Stimulated activated CD4-positive, alpha-beta T cell treated with anti-CD3 and anti-CD28 coated beads, Interleukin-2, amount 100 ng/mL, for 48 hours (primary cell): ENCODE data around the gene PHTF2.
"Not testable (repeated sequence)": the region's sequence is repeated elsewhere in the genome, so short reads cannot be mapped to it uniquely, and the experiment has no call there.

Source experiments
- DNase-seq, 2 donors: peaks; one replicate each; pipeline ENCODE4 v3.0.0-alpha.2; 2020

The PHTF2 gene

DNA sequence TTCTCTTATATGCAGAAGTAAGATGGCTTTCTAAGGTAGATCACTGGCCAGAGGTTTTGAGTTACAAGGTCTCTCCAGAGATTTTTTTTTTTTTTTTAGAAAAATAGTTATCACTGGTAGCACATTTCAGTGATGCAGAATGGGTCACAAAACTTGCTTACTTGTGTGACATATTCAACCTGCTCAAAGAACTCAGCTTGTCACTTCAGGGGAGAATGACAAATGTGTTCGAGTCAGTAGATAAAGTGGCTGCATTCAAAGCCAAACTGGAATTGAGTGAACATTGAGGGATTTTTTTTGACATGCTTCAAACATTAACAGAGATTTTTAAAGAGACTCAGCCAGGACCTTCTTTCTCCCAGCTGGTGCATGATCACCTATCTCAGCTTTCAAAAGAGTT lies 33.4 kb downstream of the PHTF2 start:
- DNase-seq: no peak

DNA sequence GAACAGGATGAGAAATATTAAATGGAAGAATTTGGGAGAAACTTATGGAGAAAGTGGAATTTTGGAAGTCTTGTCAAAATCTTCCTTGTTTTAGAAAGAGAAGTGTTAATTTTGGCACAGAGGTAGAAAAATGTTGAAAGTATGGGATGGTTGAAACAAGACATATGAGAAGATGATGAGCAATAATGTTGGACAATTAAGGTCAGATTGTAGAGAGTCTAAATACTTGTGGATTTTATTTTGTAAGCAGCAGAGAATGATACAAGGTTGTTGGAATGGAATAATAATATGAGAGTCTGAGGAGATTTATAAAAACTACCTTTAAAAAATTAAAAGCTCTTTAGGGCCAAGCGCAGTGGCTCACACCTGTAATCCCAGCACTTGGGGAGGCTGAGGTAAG lies 34.6 kb downstream of the PHTF2 start:
- DNase-seq: no peak

DNA sequence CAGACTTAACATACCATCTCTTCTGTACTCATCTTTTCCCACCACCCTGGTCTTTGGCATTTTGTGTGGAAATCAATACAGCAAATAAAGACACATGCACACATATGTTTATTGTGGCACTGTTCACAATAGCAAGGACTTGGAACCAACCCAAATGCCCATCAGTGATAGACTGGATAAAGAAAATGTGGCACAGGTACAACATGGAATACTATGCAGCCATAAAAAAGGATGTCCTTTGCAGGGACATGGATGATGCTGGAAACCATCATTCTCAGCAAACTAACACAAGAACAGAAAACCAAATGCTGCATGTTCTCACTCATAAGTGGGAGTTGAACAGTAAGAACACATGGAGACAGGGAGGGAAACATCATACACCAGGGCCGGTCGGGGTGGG lies 37.9 kb downstream of the PHTF2 start:
- DNase-seq: not testable (repeated sequence)

DNA sequence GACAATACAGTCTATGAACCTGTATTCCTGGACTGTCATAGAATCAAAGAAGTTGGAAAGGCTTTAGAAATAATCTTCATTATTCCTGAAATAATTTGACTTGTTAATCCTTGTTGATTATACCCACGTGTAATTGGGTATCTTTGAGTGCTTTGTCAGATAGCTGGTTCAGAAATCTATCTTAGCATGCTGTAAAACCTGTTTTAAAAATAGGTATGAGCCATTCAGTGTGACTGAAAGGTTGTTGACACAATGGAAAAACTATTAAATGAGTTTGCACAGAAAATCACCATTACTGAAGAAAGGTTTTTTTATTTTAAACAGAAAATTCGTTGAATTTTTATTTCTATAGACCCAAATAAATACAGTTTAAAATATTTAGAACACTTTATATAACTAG lies 38.7 kb downstream of the PHTF2 start:
- no peak for DNase-seq

DNA sequence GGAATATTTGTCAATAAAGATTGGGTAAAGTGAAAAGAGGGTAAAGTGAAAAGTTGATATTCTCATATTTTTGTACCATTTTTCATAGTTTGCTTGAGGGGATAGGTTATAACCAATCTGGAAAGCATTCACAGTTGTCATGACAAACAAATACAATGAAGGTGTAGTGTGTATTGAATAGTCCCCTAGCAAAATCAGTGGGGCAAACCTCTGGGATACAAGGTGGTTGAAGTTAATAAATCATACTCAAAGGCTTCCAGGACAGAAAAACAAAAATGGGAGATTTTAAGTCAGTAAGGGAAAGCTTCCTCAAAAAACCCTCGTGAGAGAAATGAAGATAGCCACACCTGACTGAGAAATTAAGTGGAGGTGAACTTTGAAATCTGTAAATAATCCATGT lies 39.4 kb downstream of the PHTF2 start:
- DNase-seq: no peak

DNA sequence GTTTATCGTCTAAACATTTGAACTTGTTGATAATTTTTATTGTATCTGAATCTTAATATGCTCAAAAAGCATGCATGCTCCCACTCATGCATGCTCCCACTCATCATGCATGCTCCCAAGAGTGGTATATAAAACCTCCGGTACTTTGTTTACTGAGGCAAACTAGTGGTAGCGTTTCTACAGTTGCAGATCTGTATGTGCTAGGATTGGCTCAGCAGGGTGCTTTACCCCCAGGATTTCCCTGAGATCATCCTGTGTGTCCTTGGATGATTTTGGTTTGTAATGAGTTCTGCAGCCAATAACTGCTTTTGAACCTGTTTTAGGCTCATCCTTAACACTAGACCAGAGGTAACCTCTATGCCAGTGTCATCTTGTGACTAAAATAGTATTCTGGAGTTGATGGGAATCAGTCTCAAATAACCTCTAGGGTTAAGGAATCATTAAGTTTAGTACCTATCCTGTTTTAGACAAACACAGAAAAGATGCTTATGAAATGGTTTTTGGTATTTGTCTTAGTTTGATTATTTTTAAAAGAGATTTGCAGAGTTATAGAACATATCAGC lies 40.4 kb downstream of the PHTF2 start:
- DNase-seq: no peak

DNA sequence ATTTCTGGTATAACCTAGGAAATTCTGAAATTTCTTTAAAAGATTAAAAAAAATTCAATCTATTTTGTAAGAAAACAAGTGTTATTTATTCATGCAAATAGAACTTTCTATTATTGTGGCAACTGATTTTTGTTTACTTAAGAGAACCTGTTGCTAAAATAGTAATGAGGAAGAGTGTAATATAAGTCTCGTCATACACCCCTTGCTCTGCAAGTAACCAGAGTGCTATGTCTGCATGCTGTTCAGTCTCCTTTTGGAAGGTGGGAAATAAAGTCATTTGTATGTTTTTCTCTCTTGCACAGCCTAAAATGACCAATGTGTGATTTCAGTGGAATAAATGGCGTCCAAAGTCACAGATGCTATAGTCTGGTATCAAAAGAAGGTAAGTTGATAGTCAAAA lies 41.3 kb downstream of the PHTF2 start:
- DNase-seq: no peak

DNA sequence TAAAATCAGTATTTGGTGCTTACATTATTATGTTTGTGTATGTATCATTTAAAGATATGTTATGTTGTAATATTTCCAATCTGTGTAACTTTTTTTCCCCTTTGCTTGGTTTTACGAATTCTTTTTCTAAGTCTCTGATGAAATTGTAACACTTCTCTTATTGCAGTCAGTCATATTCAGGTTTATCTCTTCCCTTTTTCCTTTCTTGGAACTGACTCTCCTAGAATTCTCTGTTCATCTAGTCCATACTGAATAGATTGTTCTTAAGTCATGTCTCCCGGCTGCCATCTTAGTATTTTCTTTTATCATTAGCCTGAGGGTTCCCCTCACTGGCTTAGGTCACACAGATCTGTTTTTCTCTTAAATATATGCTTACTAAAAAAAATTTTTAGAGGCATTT lies 44.6 kb downstream of the PHTF2 start:
- no peak for DNase-seq

DNA sequence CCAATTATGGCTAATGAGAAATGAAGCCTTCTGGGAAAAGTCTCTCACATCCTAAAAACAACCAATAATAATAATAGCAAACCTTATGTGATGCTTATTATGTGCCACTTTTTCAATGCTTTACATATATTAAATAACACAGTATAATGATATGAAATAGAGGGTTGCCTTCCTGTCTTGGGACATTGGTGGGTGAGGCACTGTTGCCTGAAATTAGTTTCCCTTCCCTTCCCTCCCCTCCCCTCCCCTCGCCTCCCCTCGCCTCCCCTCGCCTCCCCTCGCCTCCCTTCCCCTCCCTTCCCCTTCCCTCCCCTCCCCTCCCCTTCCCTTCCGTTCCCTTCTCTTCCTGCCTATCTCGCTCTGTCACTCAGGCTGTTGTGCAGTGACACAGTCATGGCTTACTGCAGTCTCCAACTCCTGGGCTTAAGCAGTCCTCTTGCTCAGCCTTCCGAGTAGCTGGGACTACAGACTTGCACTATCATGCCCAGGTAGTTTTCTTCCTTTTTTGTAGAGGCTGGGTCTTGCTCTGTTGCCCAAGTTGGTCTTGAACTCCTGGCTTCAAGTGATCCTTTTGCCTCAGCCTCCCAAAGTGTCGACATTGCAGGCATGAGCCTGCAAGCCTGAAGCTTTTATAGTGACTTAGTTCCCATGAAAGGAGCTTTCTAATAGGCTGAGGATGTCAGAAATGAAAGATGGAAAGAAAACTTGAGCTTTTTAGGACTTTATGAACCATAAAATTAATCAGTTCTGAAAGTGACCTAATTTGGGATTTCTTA lies 47.9 kb downstream of the PHTF2 start:
- DNase-seq: no peak

DNA sequence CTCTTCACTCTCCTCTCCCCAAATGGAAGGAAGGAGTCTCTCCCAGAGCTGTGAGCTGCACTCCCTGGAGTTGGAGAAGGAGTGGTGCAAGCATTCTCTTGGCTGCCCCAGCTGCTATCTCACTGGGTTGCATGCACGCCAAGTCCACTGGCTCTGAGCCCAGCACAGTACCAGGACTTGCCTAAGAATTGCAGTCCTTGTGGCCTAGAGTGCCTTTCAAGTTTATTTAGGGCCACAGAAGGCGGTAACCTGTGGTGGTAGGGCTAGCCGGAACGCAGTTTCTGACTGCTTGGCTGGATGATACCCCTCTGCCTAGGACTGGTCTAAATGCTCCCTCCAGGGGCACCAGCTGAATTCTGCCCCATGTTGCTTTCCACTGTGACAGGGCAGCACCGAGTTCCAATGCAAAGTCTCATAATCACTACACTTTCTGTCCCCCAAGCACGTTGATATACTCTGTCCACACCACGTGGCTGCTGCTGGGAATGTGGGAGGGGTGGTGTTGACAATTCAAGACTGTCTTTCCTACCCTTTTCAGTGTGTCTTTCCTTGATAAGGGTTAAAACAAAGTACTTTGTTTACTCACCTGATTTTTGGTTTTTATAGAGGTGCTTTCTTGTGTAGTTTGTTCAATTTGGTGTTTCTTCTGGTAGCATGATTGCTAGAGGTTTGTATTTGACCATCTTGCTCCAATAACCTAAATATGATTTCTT lies 57.0 kb downstream of the PHTF2 start:
- DNase-seq: no peak

DNA sequence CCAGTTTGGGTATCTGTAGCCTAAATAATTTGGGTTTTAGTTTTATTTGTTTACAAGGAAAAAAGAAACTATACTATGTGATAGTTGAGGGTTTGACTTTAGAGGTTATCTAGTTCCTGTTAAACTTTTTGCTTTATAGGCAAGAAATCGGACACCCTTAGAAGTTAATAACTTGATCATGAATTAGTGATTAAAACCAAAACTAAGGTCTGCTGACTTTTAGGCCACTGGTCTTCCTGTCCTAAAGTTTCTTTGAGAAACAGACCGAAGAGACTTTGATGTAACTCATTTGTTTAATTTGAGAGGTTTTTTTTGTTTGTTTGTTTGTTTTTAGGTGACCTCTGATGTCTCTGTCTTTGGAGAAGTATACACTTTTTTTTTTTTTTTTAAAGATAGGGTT lies 59.7 kb downstream of the PHTF2 start:
- DNase-seq: no peak

DNA sequence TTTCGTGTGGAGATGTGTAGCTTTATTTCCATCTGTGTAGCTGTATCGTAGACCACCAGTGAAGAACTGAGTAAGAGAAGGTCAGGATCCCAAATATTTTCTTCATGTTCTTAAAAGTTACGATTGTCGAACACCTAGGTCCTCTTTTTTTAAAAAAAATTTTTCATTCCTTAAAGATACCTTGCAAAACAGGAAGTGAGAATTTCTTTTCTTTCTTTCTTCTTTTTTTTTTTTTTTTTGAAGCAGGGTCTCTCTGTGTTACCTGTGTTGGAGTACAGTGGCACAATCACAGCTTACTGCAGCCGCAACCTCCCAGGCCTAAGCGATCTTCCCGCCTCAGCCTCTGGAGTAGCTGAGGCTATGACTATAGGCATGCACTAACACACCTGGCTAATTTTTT lies 60.8 kb downstream of the PHTF2 start:
- no peak for DNase-seq

DNA sequence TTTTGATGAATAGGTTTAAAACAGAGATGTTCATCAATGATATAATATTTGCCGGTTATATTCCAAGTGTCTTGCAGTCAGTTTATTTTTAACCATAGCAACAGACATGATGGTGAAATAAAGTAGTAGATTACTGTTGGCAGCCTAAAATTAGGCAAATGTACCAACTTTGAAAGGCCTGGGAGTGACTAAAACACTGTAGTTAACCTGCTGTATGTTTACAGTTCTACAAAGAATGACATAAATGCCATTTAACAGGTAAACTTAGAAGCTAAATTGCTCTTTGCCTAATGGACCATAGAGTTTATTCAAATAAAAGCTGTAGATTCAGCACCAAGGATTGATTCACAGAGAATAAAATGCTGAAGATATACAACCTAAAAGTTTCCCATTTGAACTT lies 64.1 kb downstream of the PHTF2 start:
- no peak for DNase-seq

DNA sequence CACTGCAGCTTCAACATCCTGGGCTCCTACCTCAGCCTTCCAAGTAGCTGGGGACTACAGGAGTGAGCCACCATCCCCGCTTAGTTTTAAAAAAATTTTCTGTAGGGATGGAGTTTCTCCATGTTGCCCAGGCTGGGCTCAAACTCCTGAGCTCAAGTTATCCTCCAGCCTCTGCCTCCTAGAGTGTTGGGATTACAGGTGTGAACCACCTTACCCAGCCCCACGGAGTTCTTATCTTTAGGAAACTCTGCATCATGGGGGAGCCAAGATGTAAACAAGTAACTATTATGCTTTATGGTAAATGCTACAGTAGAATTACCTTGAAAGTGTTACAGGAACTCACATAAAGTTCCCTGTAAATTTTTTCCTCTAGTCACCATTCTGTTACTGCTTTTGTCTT lies 65.3 kb downstream of the PHTF2 start:
- no peak for DNase-seq

DNA sequence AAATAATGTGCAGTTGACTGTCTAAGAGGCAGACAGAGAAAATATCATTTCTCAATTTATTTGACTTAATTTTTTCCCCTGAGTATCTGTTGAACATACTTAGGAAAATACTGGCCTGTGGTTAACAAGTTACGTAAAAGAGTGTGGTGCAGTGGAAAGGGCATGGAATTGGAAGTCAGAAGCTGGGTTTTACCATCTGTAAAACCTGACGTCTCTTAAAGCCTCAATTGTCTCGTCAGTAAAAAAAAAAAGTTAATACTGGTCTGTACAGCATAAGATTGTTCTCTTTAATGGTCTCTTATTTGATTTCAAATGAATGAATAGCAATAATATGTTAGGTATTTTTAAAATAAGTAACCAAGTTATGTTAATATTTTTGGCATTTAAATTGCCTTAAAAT lies 67.8 kb downstream of the PHTF2 start:
- DNase-seq: no peak

DNA sequence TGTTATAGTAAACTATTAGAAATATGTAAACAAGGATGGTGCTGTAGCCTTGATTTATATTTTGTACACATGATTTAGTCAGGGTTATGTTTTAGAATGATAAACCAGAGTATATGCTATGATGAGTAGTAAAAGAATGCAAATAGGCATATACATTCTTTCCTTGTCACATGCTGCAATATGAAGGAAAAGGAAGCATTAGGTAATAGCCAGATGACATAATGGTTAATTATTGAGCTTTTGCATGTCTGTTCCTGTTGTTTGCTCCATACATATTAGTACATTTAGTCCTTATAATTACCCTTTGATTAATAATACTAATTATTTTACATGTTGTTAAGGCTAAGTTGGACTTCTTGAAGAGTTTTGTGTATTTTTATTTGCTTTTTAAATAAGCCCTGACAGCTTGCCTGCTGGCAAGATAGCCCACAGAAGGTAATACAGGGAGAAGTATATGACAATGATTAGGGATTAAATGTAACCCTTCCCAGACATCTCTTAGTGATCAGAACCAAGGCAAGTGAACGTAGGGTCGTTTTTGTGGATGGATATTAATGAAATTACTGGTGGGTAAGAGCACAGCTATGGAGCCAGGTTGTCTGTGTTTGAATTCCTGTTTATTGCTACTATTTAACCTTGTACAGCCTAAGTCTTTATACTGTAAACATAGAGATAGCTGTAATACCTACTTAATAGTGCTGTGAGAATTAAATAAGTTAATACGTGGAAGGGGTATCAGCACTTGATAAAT lies 68.4 kb downstream of the PHTF2 start:
- no peak for DNase-seq

DNA sequence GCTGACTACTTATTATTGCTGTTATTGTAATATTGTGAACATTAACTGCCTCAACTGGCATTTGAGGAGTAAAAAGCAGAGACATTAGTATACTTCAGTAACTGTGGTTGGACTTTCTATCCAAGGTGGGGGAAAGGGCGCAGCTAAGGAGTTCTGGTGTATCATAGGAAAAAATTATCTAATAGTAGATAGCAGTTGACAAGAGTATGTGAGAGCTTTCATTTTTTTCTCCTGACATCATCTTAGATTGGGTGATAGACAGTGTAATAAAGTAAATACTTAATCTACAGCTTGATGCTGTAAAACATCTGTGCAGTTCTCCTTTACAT lies 68.9 kb downstream of the PHTF2 start:
- DNase-seq: no peak

DNA sequence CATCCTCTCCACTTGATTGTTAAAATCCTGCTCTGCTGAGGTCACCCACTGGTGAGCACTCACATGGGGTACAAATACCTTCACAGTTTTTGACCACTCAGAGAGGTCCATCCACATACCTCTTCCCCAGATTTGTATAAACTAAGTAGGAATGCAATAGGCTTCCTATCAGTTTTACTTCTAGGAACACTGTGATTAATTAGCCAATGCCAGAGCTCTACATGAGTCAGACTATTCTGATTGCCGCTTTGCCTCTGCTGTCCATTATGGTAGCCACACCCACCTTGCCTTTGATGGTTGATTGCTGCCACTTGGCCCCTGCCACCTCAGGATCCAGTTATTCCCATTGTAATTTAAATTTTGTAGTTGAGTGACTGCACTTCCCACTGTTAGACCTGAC lies 73.7 kb downstream of the PHTF2 start:
- DNase-seq: not testable (repeated sequence)

DNA sequence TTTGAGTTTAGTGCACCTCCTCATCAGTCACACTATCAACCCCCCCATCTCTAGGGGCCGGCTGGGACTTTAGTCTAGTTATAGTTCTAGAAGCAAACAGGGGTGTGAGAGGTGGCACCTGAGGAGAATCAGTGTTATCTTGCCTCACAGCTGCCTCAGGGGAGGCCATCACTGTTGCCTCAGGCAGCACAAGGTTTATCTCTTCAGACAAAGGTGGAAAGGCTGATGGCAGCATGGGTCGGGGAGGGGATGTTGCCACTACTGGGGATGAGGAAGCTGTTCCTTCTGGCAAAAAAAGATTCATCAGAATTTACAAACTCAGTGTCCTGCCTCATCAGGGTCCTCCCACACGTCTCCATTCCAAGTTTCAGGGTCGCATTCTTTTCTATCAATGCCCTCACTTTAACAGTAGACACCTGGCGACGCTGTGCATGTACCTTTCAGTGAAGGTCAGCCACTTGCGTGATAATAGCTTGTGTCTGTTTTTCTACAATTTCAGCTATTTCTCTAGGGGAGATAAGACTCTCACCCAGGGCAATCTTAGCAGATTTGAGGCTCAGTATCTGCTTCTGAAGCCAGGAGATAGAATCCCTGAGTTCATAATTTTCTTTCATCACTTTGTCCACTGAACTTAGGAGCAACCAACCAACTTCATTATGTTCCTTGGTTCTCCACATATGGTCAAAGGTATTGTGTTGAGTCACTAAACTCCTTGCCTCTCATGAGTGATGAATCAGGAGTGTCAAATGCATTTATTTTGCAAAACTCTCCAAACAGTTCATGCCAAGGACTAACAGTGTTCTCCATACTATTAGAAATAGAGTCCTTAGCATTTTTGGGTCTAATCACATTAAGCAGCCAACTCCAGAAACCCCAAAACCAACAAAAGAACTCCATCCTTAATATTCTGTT lies 75.1 kb downstream of the PHTF2 start:
- not testable (repeated sequence) for DNase-seq

DNA sequence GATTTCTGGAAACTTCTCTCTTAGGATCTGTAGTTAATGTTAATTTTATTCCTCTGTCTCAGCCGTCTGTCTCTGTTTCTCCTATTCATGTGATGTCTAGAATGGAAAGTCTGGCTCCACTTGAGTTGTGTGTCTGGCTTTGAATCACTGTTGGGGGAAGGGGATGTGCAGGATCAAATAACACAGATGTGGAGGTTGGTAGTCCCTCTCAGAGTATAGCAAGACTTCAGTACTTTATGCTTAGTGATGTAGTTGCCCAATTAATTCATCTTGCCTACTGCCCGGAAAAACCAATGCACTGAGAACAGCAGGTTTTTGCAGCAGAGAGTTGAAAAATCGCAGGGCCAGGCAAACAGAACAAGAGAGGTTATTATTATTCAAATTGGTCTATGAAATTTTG lies 79.2 kb downstream of the PHTF2 start:
- DNase-seq: no peak

DNA sequence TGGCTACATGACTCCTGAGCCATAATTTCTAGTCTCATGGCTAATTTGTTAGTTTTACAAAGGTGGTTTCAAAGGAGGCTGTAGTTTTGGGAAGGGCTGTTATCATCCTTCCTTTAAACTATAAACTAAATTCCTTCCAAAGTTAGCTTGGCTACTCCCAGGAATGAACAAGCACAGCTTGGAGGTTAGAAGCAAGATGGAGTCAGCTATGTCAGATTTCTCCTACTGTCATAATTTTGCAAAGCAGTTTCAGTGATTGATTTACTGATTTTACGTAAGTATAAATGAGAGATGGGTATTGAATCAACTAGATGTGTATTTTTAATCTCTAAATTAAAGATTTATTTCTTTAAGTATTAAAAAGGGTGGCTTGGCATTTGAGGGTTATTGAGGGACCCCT lies 79.9 kb downstream of the PHTF2 start:
- no peak for DNase-seq

DNA sequence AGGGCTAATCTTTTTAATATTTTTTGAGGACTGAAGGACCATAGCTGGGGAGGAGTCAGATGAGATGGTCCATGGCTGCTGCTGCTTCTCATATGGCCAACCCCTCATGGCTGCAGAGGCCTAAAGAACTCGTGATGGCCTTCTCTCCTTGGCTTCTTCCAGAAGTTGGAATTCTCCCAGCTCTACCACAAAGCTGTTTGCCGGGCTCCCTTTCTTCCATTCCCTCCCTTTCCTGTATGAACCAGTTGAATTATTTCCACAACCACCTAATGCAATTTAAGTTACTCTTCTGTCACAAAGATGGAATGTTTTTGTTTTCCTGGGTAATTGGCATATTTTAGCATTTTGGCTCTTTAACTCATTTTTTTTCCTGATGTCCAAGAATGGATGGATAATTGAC lies 80.7 kb downstream of the PHTF2 start:
- no peak for DNase-seq

DNA sequence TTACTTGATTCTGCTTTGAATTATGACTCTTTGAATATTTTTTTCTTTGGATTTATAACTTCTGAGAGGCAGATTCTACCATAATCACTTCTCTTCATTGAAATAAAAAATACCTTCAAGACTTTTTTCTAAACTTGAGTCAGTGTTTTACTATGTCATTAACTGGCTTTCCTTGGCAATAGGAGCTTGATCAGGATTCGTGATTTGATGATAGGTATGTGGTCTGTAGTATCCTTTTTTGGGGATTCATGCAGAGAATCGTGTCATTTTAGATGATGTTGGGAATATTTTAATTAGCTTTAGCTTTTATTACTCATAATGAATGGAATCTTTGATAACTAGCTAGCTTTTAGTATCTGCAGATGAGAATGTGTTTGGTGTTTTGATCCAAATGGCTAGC lies 83.3 kb downstream of the PHTF2 start:
- no peak for DNase-seq
